ENCODE results near the gene SYNGR3.
"Not testable (repeated sequence)": the region's sequence is repeated elsewhere in the genome, so short reads cannot be mapped to it uniquely, and the experiment has no call there.

The SYNGR3 gene

DNA sequence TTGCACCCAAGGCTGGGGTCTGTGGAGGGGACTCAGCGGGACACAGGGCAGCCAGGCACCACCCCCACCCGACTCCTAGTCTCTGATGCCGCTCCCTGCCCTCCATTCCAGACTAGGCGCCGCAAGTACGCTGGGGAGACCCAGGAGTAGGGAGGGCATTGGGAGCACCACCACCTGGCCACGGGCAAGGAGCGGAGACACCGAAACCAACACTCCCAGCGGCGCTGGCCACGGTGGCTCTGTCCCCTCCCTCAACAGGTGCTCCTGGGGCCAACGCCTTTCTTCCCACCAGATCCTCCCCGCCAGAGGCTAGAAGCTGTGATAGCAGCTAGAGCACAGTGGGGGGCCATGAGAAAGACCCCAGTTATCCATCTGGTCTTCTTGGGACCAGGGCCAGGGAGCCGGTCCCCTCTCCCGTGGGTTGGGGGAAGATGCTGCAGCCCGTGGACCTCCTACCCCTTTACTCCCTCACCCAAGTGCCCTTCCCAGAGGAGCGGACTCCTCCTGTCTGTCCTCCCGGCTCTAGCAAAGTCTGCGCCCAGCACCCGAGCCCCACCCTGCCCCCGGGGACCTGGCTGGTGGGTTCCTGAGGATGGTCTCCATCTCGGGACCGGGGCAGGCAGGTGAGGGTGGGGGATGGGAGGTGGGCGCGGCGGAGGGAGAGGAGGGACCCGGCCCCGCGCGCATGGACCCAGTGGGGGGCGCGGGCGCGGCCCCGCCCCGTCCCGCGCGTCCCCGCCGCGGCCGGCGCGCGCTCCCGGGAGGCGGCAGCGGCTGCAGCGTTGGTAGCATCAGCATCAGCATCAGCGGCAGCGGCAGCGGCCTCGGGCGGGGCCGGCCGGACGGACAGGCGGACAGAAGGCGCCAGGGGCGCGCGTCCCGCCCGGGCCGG, at the start of gene SYNGR3:
Gene SYNGR3, plus strand, starts transcription at position 762 of the 892 bp plus-strand sequence. CDS start 133 bp downstream, outside the sequence.
- no peak for ATAC-seq

DNA sequence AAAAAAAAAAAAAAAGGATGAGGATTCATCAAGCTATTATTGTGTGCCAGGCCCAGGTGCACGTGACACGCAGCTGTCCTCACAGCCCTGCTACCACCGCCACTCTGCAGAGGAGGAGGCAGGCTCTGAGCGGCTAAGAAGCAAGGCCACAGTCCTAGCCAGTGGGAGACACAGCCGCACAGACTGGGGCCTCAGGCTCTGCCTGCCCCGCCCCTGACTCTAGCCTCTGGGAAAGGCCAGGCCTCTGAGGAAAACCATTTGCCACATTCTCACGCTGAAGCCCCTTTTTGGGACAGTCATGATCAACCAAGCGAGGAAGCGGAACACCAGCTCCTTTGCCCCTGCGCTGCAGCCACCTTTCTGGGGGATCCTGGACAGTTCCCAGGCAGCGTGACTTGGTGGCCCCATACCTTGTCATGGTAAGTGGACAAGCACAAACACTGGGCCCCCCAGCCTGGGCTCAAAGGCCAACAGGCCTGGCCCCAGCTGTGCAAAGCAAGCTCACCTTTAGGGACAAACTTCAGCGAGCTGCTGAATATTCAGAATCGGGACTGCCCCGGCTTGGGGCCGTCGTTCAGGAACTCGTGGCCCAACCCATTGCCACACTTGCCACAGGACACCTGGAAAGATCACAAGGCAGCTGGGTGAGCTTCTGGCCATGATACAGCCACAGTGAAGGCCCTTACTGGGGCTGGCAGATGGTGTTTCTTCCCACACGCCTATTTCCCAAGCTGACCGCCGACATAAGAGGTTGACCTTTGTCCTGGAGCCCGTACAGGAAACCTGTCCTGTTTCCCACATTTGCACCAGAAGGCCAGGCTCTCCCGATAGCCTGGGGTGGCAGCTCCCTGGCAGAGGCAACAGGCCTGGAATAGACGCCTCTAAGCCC, 49.3 kb upstream of the SYNGR3 start:
- no peak for ATAC-seq

DNA sequence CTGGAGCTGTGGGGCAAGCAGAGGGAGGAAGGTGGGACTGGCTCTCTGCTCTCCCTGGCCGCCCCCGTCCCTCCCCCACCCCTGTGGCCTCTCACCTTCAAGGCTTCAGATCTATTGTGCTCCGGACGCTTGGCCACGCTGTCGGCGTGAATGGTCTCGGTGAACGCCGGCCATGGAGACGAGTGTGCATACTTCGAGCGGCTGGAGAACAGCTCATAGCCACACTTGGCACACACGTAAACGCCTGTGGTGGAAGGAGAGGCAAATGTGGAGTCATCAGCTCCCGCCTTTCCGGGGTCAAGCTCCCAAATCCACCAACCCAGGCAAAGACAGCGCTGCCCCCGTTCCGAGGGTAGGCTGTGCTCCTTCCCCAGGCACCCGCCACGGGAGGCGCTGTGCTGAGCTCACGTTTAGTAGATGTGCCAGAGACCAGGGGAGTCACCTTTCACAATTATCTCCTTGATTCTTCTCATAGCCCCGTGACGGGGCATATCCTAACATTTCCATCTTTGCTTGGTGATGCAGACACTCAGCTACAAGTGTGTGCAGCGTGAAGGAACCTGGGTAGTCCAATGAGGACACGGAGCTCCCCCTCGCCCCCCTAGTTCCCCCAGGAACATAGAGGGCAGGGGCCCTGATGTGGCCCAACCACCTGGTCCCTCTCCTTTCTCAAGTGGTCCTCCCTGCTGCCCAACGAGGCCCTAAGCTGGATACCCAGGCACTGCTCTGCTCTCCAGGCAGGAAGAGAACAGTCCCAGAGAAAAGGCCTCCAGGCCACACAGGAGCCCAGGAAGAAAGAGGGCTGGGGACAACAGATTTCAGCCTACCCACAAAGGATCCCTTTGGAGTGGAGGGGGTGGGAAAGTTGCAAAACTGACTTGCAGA, 48.4 kb upstream of the SYNGR3 start:
- no peak for ATAC-seq

- ATAC-seq: no peak
These were observed 47.5 kb upstream of the SYNGR3 start for GRCh38 chr16:1942047-1942809.

DNA sequence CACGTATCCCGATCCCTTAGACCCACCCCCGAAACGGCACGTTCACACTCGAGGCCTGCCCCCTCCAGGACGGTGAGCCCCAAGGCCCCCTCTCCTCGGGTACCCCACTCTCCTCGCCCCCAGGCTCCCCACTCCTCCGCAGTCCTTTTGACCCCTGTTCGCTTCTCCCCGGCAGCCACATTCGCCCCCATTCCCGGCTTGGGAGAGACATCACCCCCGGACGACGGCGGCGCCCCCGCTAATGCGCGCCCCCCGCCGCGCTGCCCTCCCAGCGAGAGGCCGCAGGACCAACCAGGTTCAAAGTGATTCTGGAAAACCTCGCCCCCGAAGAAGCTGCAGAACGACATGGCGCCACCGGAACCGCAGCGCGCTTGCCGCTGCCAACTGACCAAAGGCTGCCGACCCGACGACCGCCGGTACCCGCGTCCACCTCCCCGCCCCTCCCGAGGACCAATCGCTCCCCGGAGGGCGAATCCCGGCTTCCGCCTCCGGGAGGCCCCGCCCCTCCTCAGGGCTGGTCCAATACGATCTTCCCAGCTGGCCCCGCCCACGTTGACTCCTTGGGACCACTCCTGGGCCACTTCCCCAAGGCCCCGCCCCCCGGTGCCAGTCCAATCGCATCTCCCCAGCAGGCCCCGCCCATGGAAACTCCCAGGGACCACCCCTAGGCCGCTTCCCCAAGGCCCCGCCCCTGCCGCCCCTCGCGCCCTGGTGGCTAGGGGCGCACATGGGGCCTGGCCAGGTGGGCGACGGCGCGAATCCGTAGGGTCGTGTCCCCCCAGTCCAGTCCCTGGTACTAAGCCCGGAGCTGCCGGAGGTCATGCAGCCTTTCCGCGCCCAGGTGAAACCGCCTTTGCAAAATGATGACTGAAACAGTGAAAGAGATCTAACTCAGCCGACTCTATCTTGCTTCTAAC, 46.7 kb upstream of the SYNGR3 start, which contains the start of gene MSRB1:
Gene MSRB1, minus strand, starts transcription at position 390 of the 917 bp plus-strand sequence. Its CDS starts 43 bp downstream, at position 347.
- peak; percentile 93 to 97 for ATAC-seq

GRCh38 chr16:1944612-1945199, 45.1 kb upstream of the SYNGR3 start:
- no peak for ATAC-seq

DNA sequence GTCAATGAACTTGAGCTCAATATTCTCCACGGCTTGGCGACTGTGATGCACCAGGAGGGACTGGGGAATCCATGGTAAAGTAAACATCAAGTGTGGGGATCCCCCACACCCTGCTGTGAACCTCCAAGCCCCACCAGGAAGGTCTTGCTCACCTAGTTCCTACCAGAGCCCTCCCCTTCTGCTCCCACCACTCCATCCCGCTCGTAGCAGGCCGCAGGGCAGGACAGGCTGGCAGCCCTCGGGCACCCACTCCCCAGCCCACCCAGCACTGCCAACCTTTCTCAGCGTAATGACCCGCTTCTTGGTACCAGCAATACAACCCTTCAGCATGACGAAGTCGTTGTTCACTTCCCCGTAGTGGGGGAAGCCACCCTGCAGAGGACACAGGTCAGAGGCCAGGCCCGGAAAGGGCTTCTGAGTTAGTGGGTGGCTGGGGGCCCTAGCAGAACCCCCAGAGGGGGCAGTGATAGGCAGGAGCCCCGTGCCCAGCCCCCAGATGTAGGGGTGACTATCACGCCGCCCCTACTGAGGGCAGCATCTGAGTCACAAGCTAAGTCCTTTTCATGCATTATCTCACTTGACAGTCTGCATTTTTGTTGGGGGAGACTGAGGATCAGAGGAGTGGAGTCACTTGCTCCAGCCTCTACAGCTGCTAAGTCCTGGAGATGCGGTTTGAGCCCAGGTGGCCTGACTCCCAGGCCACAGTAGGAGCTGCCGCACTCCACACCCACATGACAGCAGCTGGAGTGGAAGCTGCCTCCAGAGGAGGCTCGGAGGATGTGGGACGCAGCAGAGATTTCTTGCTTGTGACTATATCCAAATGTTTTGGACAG, 44.0 kb upstream of the SYNGR3 start:
- ATAC-seq: no peak

GRCh38 chr16:1946495-1947368, 43.0 kb upstream of the SYNGR3 start:
- no peak for ATAC-seq

GRCh38 chr16:1947369-1947670, 42.5 kb upstream of the SYNGR3 start:
- ATAC-seq: no peak

- no peak for ATAC-seq
These were observed 40.3 kb upstream of the SYNGR3 start for GRCh38 chr16:1949507-1949906.

GRCh38 chr16:1950047-1950446, 39.7 kb upstream of the SYNGR3 start:
- no peak for ATAC-seq

DNA sequence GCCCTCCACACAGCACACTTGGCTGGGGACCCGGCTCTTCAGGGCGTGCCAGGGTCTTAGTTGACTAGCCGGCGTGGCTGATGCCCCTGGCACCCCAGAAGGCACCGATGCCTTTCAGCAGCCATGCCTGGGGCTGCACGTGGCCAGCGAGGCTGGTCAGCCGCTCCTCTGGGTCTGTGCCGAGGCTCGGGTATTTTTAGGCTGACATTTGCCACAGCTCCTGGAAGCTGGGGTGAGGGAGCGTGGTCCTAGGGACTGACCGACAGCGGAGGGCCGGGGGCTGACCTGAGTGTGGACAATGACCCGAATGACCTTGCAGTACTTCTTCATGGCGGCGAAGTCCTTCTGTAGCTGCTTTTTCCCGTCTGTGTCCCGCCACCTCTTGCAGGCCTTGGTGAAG, 39.2 kb upstream of the SYNGR3 start:
- no peak for ATAC-seq

DNA sequence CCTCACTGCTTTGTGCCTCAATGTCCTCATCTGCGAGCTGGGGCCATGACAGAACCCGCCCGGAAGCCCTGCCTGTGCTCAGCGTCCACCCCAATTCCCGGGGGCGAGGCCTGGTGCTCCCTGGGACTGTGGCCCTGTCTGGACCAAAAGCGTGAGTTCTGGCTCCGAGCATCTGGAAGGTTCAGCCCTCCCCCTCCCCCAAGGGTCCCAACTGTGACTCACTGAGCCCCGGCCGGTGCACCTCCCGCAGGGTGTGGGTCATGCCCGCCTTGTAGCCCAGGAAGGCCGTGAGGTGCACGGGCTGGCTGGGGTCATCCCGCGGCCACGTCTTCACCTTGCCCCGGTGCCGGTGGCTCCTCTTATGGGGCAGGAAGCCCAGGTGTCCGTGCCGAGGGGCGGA, 36.0 kb upstream of the SYNGR3 start:
- no peak for ATAC-seq

- ATAC-seq: not testable (repeated sequence)
These were observed 32.2 kb upstream of the SYNGR3 start for GRCh38 chr16:1957434-1958142.

DNA sequence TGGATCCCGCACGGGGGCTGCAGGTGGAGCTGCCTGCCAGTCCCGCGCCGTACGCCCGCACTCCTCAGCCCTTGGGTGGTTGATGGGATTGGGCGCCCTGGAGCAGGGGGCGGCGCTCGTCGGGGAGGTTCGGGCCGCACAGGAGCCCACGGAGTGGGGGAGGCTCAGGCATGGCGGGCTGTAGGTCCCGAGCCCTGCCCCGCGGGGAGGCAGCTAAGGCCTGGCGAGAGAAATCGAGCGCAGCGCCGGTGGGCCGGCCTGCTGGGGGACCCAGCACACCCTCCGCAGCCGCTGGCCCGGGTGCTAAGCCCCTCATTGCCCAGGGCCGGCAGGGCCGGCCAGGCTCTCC, 31.7 kb upstream of the SYNGR3 start:
- ATAC-seq: not testable (repeated sequence)

DNA sequence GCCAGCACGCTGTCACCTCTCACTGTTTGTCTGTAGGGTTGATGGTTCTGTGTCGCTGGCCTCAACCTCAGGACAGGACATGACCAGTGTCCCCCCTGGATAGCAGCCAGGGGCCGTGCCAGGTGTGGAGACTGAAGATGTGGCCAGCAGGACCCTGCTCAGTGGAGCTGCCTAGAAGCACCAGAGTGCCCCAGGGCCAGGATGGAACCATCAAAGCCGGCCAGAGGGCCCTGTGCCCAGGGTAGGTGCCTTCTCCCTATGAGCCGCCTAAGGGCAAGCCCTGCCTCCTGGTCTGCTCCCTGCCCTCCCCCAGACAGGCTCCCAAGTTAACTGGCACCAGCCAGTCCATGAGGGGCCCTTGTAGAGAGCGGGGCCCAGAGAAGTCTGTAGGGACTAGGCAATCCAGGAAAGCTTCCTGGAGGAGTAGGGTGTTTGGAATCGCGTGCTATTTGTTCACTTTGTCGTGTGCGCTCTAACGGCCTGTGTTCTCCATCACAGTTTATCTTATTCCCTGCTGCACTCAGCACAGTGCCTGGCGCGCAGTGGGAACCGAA, 31.0 kb upstream of the SYNGR3 start:
- ATAC-seq: no peak

Data from activated CD4-positive, CD25-positive, alpha-beta regulatory T cell treated with anti-CD3 and anti-CD28 coated beads, Interleukin-2, amount 50 U/mL, for 24 hours (primary cell).